Esophagus (tissue), 2 donors: ENCODE results near the gene FBXO15. TPM values are rescaled to one million over a fixed set of nuclear protein-coding genes. Genes with fewer than 3 reads are reported as not detected.

ENCODE experiments used
- H3K27ac ChIP-seq, 2 donors: one replicate each; pipeline ENCODE4 v1.5.1; 2013; ENCODE audit warnings: low read depth in 2 of 2, mild to moderate bottlenecking in 2 of 2, inconsistent platforms in 1 of 2, low read length in 1 of 2, moderate library complexity in 1 of 2
- H3K27me3 ChIP-seq, 2 donors: one replicate each; pipeline ENCODE4 v1.6.1; 2013; ENCODE audit warnings: low read length in 2 of 2, control low read depth in 1 of 2, mild to moderate bottlenecking in 1 of 2; ENCODE audit not compliant: insufficient read depth in 2 of 2, control insufficient read depth in 1 of 2
- H3K36me3 ChIP-seq, 2 donors: one replicate each; pipeline ENCODE4 v1.6.1; 2013; ENCODE audit warnings: low read length in 1 of 2; ENCODE audit not compliant: control insufficient read depth in 2 of 2, insufficient read depth in 2 of 2
- H3K4me1 ChIP-seq, 2 donors: one replicate each; pipeline ENCODE4 v1.6.1; 2013; ENCODE audit warnings: low read length in 1 of 2; ENCODE audit not compliant: control insufficient read depth in 2 of 2, insufficient read depth in 2 of 2
- H3K4me3 ChIP-seq, 2 donors: one replicate each; pipeline ENCODE4 v1.5.1; 2013; ENCODE audit warnings: low read length in 2 of 2, mild to moderate bottlenecking in 2 of 2, low read depth in 1 of 2, moderate library complexity in 1 of 2
- H3K9me3 ChIP-seq, 2 donors: one replicate each; pipeline ENCODE4 v1.6.1; 2013; ENCODE audit warnings: mild to moderate bottlenecking in 2 of 2, low read depth in 1 of 2, low read length in 1 of 2, moderate library complexity in 1 of 2; ENCODE audit not compliant: control insufficient read depth in 2 of 2, insufficient read depth in 1 of 2
- WGBS, 2 donors: extraction: QIAGEN DNeasy Blood & Tissue Kit; methylation state at CpG; one replicate each; pipeline ENCODE4 v1.1.7; 2013; 5-methylcytosine and 5-hydroxymethylcytosine counted together
- polyA plus RNA-seq, 2 donors: library from polyadenylated mRNA; stranded (reverse); fragments of 200-250 nt; gene quantifications; one replicate each; pipeline ENCODE4 v1.2.3, GENCODE V29; 2013
- donor health status: healthy with polysubstance abuse.
- donor health status: Bipolar disorder and iron deficiency.

FBXO15 gene
- polyA plus RNA-seq, 2 donors: 0.16 to 0.41 TPM

DNA sequence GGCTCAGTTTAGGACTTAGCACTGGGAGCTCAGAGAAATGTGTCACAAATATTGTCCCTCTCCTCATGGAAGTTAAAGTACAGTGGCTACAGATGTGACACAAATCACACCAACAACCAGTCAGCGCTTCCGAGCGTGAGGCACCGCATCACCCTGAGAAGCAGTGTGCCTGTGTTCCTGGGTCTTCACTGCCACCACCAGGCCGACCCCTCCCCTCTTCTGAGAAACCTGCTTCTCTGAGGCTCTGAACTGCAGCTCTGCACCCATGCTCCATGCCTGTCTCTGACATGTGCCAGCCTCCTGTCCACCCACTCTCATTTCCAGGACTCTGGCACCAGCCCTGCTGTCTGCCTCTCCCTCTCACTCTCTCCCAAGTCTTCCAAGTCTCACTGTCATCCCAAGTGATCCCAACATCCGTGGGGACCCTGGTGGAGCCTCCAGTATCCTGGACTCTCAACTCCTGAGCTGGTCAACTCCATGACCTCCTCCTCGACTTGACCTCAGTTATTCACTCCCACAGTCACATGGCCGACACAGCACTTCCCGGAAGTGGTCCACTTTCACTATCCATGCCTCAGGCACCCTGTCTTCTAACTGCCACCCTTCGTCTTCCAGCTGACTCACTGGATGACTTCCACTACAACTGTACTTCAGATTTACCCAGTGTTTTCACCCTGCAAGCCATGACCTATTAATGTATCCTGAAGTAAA is 73.5 kb downstream of the FBXO15 start:
- no peaks in the 10 kb centered on the region for H3K4me1 ChIP-seq
- no peak overlapping the region for H3K27ac ChIP-seq
- no peaks in the 10 kb centered on the region for H3K9me3 ChIP-seq
- H3K36me3 ChIP-seq: no peaks in the 10 kb centered on the region
- H3K27me3 ChIP-seq: no peaks in the 10 kb centered on the region
- no peak overlapping the region for H3K4me3 ChIP-seq
- WGBS, 2 donors: 81 to 85% methylated on average over 10 of the region's 10 CpGs

GRCh38 chr18:74069178-74070050 is 78.2 kb downstream of the FBXO15 start:
- H3K27me3 ChIP-seq: no peaks in the 10 kb centered on the region
- no peaks in the 10 kb centered on the region for H3K9me3 ChIP-seq
- H3K4me1 ChIP-seq: no peaks in the 10 kb centered on the region
- whole genome bisulfite sequencing, 2 donors: 70 to 75% methylated on average over 13 of the region's 13 CpGs
- H3K27ac ChIP-seq: no peak overlapping the region
- H3K36me3 ChIP-seq: no peaks in the 10 kb centered on the region
- H3K4me3 ChIP-seq: no peak overlapping the region

- Histone ChIP-seq H3K9me3 (no peaks in the 10 kb centered on the region), H3K27ac (no peak overlapping the region), H3K4me1 (no peaks in the 10 kb centered on the region), H3K27me3 (no peaks in the 10 kb centered on the region), H3K36me3 (no peaks in the 10 kb centered on the region), H3K4me3 (no peak overlapping the region)
- WGBS, 2 donors: 77% methylated on average over 3 of the region's 3 CpGs
Measured at GRCh38 chr18:74068296-74068695, 79.3 kb downstream of the FBXO15 start.

GRCh38 chr18:74066018-74066417 is 81.6 kb downstream of the FBXO15 start:
- Histone ChIP-seq H3K27me3 (no peaks in the 10 kb centered on the region), H3K4me1 (no peaks in the 10 kb centered on the region), H3K4me3 (no peak overlapping the region), H3K9me3 (no peaks in the 10 kb centered on the region), H3K36me3 (no peaks in the 10 kb centered on the region), H3K27ac (no peak overlapping the region)
- WGBS, 2 donors: 78 to 79% methylated on average over 7 of the region's 7 CpGs

DNA sequence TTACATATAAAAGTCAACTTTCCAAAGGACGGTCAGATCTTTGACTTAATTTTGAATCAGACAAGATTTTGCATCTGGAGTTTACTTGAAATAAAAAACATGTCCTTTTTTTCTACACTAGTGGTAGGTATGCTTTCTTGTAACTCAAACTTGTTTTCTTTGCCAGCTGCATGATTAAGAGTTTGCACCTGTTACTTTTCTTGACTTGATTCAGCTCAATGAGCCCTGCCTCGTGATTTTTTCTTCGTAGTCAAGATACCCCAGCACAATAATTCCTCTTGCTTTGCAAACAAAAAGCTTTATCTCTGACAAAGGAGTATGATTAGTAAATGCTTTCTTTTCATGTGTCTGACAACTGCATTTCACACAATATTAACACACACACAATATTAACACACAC is 82.3 kb downstream of the FBXO15 start:
- H3K9me3 ChIP-seq: no peaks in the 10 kb centered on the region
- 55 to 59% methylated on average over 3 of the region's 3 CpGs for whole genome bisulfite sequencing, 2 donors
- H3K27me3 ChIP-seq: no peaks in the 10 kb centered on the region
- no peaks in the 10 kb centered on the region for H3K4me1 ChIP-seq
- H3K4me3 ChIP-seq: no peak overlapping the region
- H3K27ac ChIP-seq: no peak overlapping the region
- no peaks in the 10 kb centered on the region for H3K36me3 ChIP-seq

GRCh38 chr18:74064510-74064909 is 83.1 kb downstream of the FBXO15 start:
- H3K36me3 ChIP-seq: no peaks in the 10 kb centered on the region
- no peaks in the 10 kb centered on the region for H3K9me3 ChIP-seq
- no peaks in the 10 kb centered on the region for H3K27me3 ChIP-seq
- WGBS, 2 donors: 35 to 39% methylated on average over 6 of the region's 6 CpGs
- no peak overlapping the region for H3K4me3 ChIP-seq
- H3K27ac ChIP-seq: no peak overlapping the region
- H3K4me1 ChIP-seq: no peaks in the 10 kb centered on the region

DNA sequence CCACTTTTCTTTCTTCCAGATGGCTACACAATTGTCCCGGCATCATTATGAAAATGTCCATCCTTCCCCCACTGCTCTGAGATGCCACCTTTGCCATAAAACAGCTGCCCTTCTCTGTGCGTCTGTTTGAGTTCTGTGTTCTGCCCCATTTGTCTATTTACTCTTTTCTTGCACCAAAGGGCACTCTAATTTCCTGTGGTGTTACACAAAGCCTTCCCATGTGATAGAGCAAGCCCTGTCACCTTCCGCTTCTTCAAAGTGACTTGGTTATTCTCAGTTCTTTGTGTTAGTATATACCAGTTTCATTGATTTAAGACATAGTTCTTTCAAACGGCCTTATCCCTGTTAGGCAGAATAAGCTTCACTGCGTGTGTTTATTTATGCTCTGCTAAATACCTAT is 84.1 kb downstream of the FBXO15 start:
- no peak overlapping the region for H3K27ac ChIP-seq
- 50 to 61% methylated on average over 5 of the region's 5 CpGs for WGBS, 2 donors

DNA sequence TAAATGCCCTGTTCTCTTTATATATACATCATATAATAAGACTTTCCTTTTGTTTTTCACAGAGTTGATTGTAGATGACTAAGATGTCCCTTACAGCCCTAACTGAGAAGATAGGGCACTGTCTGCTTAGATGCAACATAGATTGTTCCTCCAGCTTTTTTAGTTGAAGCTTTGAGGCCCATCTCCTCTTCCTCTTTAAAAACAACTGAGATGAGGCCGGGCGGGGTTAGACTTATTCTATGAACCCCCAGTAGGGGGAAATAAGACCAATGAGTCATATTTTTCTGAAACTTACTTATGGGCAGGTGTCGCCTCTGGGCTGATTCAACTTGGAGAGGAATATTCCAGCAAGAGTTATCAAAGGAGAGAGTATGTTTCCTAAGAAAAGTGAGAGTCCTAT is 84.6 kb downstream of the FBXO15 start:
- Histone ChIP-seq H3K27ac (no peak overlapping the region), H3K4me3 (no peak overlapping the region)
- WGBS, 2 donors: 73 to 74% methylated on average over 3 of the region's 3 CpGs

More for the DNA sequence above, 84.1 kb downstream of the FBXO15 start:
- Histone ChIP-seq H3K36me3 (no peaks in the 10 kb centered on the region), H3K4me3 (no peak overlapping the region), H3K9me3 (no peaks in the 10 kb centered on the region), H3K4me1 (no peaks in the 10 kb centered on the region), H3K27me3 (no peaks in the 10 kb centered on the region)

DNA sequence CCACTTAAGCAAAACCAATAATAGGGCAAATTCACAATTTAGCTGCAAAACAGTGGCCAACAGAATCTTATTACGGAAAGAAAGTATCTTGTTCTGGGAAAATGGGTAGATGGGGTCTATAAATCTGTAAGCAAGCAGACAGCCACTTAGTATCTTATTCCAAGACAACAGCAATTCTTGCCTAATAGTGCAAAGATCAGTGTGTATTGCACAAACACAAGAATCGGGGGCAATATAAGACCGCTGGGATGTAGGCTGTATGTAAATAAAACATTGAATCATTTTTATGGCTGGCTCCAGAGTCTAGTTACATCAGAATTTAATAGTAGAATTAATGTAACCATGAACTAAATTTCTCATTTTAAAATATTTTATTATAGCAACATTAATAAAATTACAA is 85.6 kb downstream of the FBXO15 start:
- Histone ChIP-seq H3K9me3 (no peaks in the 10 kb centered on the region), H3K4me3 (no peak overlapping the region), H3K4me1 (no peaks in the 10 kb centered on the region), H3K27me3 (no peaks in the 10 kb centered on the region), H3K36me3 (no peaks in the 10 kb centered on the region), H3K27ac (no peak overlapping the region)
- WGBS, 2 donors: 90 to 92% methylated on average over 3 of the region's 3 CpGs

More for the DNA sequence above, 84.6 kb downstream of the FBXO15 start:
- Histone ChIP-seq H3K9me3 (no peaks in the 10 kb centered on the region), H3K27me3 (no peaks in the 10 kb centered on the region), H3K4me1 (no peaks in the 10 kb centered on the region), H3K36me3 (no peaks in the 10 kb centered on the region)
